Stimulated activated CD8-positive, alpha-beta memory T cell treated with anti-CD3 and anti-CD28 coated beads, Interleukin-4, amount 100 ng/mL, for 4 hours (primary cell): ENCODE data around the gene BLVRA.
"Not testable (repeated sequence)": the region's sequence is repeated elsewhere in the genome, so short reads cannot be mapped to it uniquely, and the experiment has no call there.

Experiments used
- DNase-seq, 2 donors: peaks; one replicate each; pipeline ENCODE4 v3.0.0-alpha.2; 2020; ENCODE audit warnings: low read depth in 2 of 2, low spot score in 1 of 2

BLVRA gene

GRCh38 chr7:43758029-43758821 is at the start of gene BLVRA:
TSS of gene BLVRA (plus strand) at chr7:43758680. CDS start at chr7:43771159, 12,479 bp downstream.
- DNase-seq: peak; percentile 29 to 37

GRCh38 chr7:43711503-43711902 is 47.0 kb upstream of the BLVRA start:
- DNase-seq: no peak

- DNase-seq: not testable (repeated sequence)
Measured at GRCh38 chr7:43715966-43716365, 42.5 kb upstream of the BLVRA start.

- DNase-seq: no peak
Measured at GRCh38 chr7:43716598-43716997, 41.9 kb upstream of the BLVRA start.

- no peak for DNase-seq
Measured at GRCh38 chr7:43721193-43721806, 37.2 kb upstream of the BLVRA start.

- DNase-seq: no peak
Measured at GRCh38 chr7:43723007-43723341, 35.5 kb upstream of the BLVRA start.

- DNase-seq: no peak
Measured at GRCh38 chr7:43725251-43725650, 33.2 kb upstream of the BLVRA start.

GRCh38 chr7:43726466-43726865 is 32.0 kb upstream of the BLVRA start:
- no peak for DNase-seq

GRCh38 chr7:43727003-43727402 is 31.5 kb upstream of the BLVRA start:
- no peak for DNase-seq

- DNase-seq: no peak
Measured at GRCh38 chr7:43727494-43727893, 31.0 kb upstream of the BLVRA start.

GRCh38 chr7:43729214-43729923 is 29.1 kb upstream of the BLVRA start, which contains the start of gene COA1:
TSS of gene COA1 (minus strand) at chr7:43729523. CDS start at chr7:43648614, 80,909 bp downstream.
- DNase-seq: peak; percentile 58 to 61

- no peak for DNase-seq
Measured at GRCh38 chr7:43729924-43730248, 28.6 kb upstream of the BLVRA start.

GRCh38 chr7:43731494-43731893 is 27.0 kb upstream of the BLVRA start:
- DNase-seq: not testable (repeated sequence)

- not testable (repeated sequence) for DNase-seq
Measured at GRCh38 chr7:43734575-43735332, 23.7 kb upstream of the BLVRA start.

- DNase-seq: no peak
Measured at GRCh38 chr7:43735403-43735801, 23.1 kb upstream of the BLVRA start.

- DNase-seq: no peak
Measured at GRCh38 chr7:43735802-43736603, 22.5 kb upstream of the BLVRA start.

GRCh38 chr7:43737467-43738127 is 20.9 kb upstream of the BLVRA start:
- no peak for DNase-seq

GRCh38 chr7:43742692-43743091 is 15.8 kb upstream of the BLVRA start:
- DNase-seq: no peak

GRCh38 chr7:43747328-43748105 is 11.0 kb upstream of the BLVRA start:
- no peak for DNase-seq
